Measurements from ENCODE around the gene CYP3A5. TPM values are rescaled to one million over a fixed set of nuclear protein-coding genes. Genes with fewer than 3 reads are reported as not detected.

CYP3A5 gene
- total and polyA plus RNA-seq, 9 of the 15 experiments (the other 6 are each of a cell fraction or from before 2014, with no cell fraction given) = 0.73 to 2.8 (median 1.5) TPM

- TF ChIP-seq ATF3 (IDR thresholded peaks at IDR 0.05) = peak; percentile 95
- TF ChIP-seq ATF3 (CRISPR knock-in tag; conservative IDR thresholded peaks at IDR 0.05) = 0 out of 2 replicates have a peak, but pooled peaks have one; percentile 25
- TF ChIP-seq ELF4 (CRISPR knock-in tag; IDR thresholded peaks at IDR 0.05) = no peak
- no peak for TF ChIP-seq MEF2D (tag; conservative IDR thresholded peaks at IDR 0.05; ENCODE audit: low read depth)
- no peak for TF ChIP-seq SMAD3 (CRISPR knock-in tag; conservative IDR thresholded peaks at IDR 0.05)
- no peak for TF ChIP-seq TOE1 (IDR thresholded peaks at IDR 0.05; ENCODE audit: borderline replicate concordance)
- TF ChIP-seq TOE1 (CRISPR knock-in tag; IDR thresholded peaks at IDR 0.05; ENCODE audit: borderline replicate concordance, low read depth) = no peak
- TF ChIP-seq MAFF (IDR thresholded peaks at IDR 0.05; ENCODE audit: low read length) = no peak
- 0 out of 2 replicates have a peak, but pooled peaks have one; percentile 27 for TF ChIP-seq OTX1 (CRISPR knock-in tag; IDR thresholded peaks at IDR 0.05)
- peak; percentile 41 for TF ChIP-seq FOS (IDR thresholded peaks at IDR 0.05; ENCODE audit: extremely low read depth, insufficient read length)
- TF ChIP-seq, protein P1, sequence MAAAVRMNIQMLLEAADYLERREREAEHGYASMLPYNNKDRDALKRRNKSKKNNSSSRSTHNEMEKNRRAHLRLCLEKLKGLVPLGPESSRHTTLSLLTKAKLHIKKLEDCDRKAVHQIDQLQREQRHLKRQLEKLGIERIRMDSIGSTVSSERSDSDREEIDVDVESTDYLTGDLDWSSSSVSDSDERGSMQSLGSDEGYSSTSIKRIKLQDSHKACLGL (CRISPR knock-in tag; IDR thresholded peaks at IDR 0.05; ENCODE audit: borderline replicate concordance, poor library complexity, severe bottlenecking) = no peak
- no peak for TF ChIP-seq ZNF830 (CRISPR knock-in tag; IDR thresholded peaks at IDR 0.05)
- TF ChIP-seq, protein P2, sequence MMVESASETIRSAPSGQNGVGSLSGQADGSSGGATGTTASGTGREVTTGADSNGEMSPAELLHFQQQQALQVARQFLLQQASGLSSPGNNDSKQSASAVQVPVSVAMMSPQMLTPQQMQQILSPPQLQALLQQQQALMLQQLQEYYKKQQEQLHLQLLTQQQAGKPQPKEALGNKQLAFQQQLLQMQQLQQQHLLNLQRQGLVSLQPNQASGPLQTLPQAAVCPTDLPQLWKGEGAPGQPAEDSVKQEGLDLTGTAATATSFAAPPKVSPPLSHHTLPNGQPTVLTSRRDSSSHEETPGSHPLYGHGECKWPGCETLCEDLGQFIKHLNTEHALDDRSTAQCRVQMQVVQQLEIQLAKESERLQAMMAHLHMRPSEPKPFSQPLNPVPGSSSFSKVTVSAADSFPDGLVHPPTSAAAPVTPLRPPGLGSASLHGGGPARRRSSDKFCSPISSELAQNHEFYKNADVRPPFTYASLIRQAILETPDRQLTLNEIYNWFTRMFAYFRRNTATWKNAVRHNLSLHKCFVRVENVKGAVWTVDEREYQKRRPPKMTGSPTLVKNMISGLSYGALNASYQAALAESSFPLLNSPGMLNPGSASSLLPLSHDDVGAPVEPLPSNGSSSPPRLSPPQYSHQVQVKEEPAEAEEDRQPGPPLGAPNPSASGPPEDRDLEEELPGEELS (CRISPR knock-in tag; IDR thresholded peaks at IDR 0.05; ENCODE audit: borderline replicate concordance) = no peak
- peak; percentile 69 for TF ChIP-seq PKNOX1 (IDR thresholded peaks at IDR 0.05)
- TF ChIP-seq POLR2G (IDR thresholded peaks at IDR 0.05; ENCODE audit: low read depth, low read length) = no peak
- TF ChIP-seq FOXM1 (IDR thresholded peaks at IDR 0.05; ENCODE audit: low read depth) = no peak
- TF ChIP-seq FOXM1 (CRISPR knock-in tag; IDR thresholded peaks at IDR 0.05; ENCODE audit: low read depth) = no peak
- TF ChIP-seq ZBTB17 (CRISPR knock-in tag; IDR thresholded peaks at IDR 0.05) = no peak
- TF ChIP-seq JUN (IDR thresholded peaks at IDR 0.05; ENCODE audit: borderline replicate concordance, low read depth, low read length) = peak; percentile 93
- TF ChIP-seq JUN (CRISPR knock-in tag; IDR thresholded peaks at IDR 0.05; ENCODE audit: borderline replicate concordance) = no peak
- no peak for TF ChIP-seq TBL1XR1 (IDR thresholded peaks at IDR 0.05; ENCODE audit: low read length in 2 of 2)
- TF ChIP-seq, protein P3, sequence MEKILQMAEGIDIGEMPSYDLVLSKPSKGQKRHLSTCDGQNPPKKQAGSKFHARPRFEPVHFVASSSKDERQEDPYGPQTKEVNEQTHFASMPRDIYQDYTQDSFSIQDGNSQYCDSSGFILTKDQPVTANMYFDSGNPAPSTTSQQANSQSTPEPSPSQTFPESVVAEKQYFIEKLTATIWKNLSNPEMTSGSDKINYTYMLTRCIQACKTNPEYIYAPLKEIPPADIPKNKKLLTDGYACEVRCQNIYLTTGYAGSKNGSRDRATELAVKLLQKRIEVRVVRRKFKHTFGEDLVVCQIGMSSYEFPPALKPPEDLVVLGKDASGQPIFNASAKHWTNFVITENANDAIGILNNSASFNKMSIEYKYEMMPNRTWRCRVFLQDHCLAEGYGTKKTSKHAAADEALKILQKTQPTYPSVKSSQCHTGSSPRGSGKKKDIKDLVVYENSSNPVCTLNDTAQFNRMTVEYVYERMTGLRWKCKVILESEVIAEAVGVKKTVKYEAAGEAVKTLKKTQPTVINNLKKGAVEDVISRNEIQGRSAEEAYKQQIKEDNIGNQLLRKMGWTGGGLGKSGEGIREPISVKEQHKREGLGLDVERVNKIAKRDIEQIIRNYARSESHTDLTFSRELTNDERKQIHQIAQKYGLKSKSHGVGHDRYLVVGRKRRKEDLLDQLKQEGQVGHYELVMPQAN (IDR thresholded peaks at IDR 0.05; ENCODE audit: borderline replicate concordance) = no peak
- TF ChIP-seq BACH1 (tag; IDR thresholded peaks at IDR 0.05) = no peak
- no peak for TF ChIP-seq ZNF217 (CRISPR knock-in tag; IDR thresholded peaks at IDR 0.05)
These were observed 780 bp downstream of the CYP3A5 start (continued) for GRCh38 chr7:99679032-99679399.

Data from K562 (cell line).